ENCODE measurements around the gene NME3. TPM values are rescaled to one million over a fixed set of nuclear protein-coding genes. Genes with fewer than 3 reads are reported as not detected.

The NME3 gene
- total and polyA plus RNA-seq, 2 of the 4 experiments (the other 2 are of a cell fraction): 12.7 to 41.2 TPM

- Histone ChIP-seq H3K14ac (replicated peaks; ENCODE audit: low read depth, low read length) (no peak overlapping the region), H3K36me3 (ENCODE audit: control insufficient read depth, insufficient read depth, low read length) (peaks cover 32% of the 10 kb centered on the region), H3K18ac (ENCODE audit: low read depth, low read length) (no peak overlapping the region), H3K9me1 (ENCODE audit: insufficient read depth, low read length) (peaks cover 7% of the 10 kb centered on the region; the same call in 1 of the 2 replicates), H3K4me3 (ENCODE audit: insufficient read depth, low read depth, low read length) (peak overlapping the region; percentile 79), H2AK9ac (replicated peaks; ENCODE audit: low read depth, low read length, poor library complexity) (peak overlapping the region; percentile 88), H2BK15ac (ENCODE audit: low read depth, low read length) (no peak overlapping the region), H4K91ac (ENCODE audit: insufficient read depth, low read depth, low read length) (no peak overlapping the region), H3K56ac (ENCODE audit: extremely low read depth, insufficient read depth, low read length) (no peak overlapping the region), H4K5ac (ENCODE audit: low read depth, low read length) (no peak overlapping the region), H3K23ac (ENCODE audit: low read depth, low read length) (no peak overlapping the region), H3K9me3 (ENCODE audit: control insufficient read depth, insufficient read depth, low read length) (no peaks in the 10 kb centered on the region), H2BK5ac (ENCODE audit: low read depth, low read length, poor library complexity, severe bottlenecking) (no peak overlapping the region), H3K9ac (ENCODE audit: low read depth, low read length) (peak overlapping the region; percentile 66), H4K20me1 (ENCODE audit: insufficient read depth, low read length) (peaks cover 40% of the 10 kb centered on the region), H3K4me2 (ENCODE audit: low read depth, low read length) (peak overlapping the region; percentile 75), H3K4me1 (ENCODE audit: control insufficient read depth, insufficient read depth, low read length) (peaks cover 3% of the 10 kb centered on the region; the same call in 1 of the 2 replicates), H4K8ac (ENCODE audit: low read depth in 2 of 2, low read length in 2 of 2) (no peak overlapping the region), H3K27me3 (ENCODE audit: control insufficient read depth, insufficient read depth, low read length) (no peaks in the 10 kb centered on the region), H2BK120ac (ENCODE audit: low read depth, low read length) (no peak overlapping the region), H2BK20ac (ENCODE audit: low read depth, low read length) (no peak overlapping the region), H2AK5ac (ENCODE audit: low read depth, low read length) (no peak overlapping the region), H2AFZ (replicated peaks; ENCODE audit: low read length, poor library complexity) (peak overlapping the region; percentile 88), H3K4ac (ENCODE audit: low read depth, low read length) (peak overlapping the region; percentile 0; the same call in 1 of the 2 replicates), H3K27ac (ENCODE audit: insufficient read depth, low read length) (peak overlapping the region; percentile 12; the same call in 1 of the 2 replicates), H3K79me1 (ENCODE audit: low read depth in 1 of 2, low read length in 2 of 2) (peaks cover 17 to 66% of the 10 kb centered on the region in 2 experiments)
- TF ChIP-seq CTCF (conservative IDR thresholded peaks at IDR 0.05; ENCODE audit: low read depth, low read length) (0 out of 2 replicates have a peak, but pooled peaks have one; percentile 5), SMC3 (IDR thresholded peaks at IDR 0.05; ENCODE audit: low read depth, low read length) (no peak), BHLHE40 (IDR thresholded peaks at IDR 0.05; ENCODE audit: low read depth, low read length) (no peak), USF2 (IDR thresholded peaks at IDR 0.05; ENCODE audit: low read depth, low read length) (no peak), RFX5 (IDR thresholded peaks at IDR 0.05; ENCODE audit: low read depth, low read length) (no peak)
- no TSS peak for BruUV-seq (replicated peaks)
- intact Hi-C loops (cut with micrococcal nuclease): loop anchor here (5.0 kb wide), 1 partner anchor 45 kb away; the partner anchor contains the start of genes FAHD1 and HAGH
- WGBS, 2 experiments (ENCODE audit: extremely low coverage in 2 of 2, insufficient read length in 1 of 2): 1% methylated on average over 27 of the region's 70 CpGs; no CpG with 5 or more reads in 1 of the 2 experiments
- DNase-seq (peak; percentile 6), ATAC-seq (ENCODE audit: low read depth) (peak; percentile 21)
- dilution Hi-C loops (cut with HindIII; ENCODE audit: low sequenced_read_pairs, unreplicated experiment): no loop called here
- ChIA-PET POLR2A (ENCODE audit: unreplicated experiment) (no interaction called here), CTCF (interaction anchor here (1.2 kb wide), 1 partner anchor 141 kb away, joined by 3 read pairs; no protein-coding TSS in a partner anchor)
- in situ Hi-C loops (cut with MboI; ENCODE audit: low sequenced_read_pairs): no loop called here
Observed at GRCh38 chr16:1781758-1782407, 10.5 kb upstream of the NME3 start.
